Endodermal cell (in vitro differentiated cells): ENCODE data around the gene NBL1. TPM values are rescaled to one million over a fixed set of nuclear protein-coding genes. Genes with fewer than 3 reads are reported as not detected.

Source experiments
- DNase-seq: peaks from one replicate; pipeline ENCODE4 v3.0.0-alpha.2; 2017
- H3K27ac ChIP-seq: 2 replicates; pipeline ENCODE4 v1.5.1; 2013; ENCODE audit warnings: mild to moderate bottlenecking, low read depth, low read length, moderate library complexity
- H3K27me3 ChIP-seq: 2 replicates; pipeline ENCODE4 v1.6.1; 2013; ENCODE audit warnings: mild to moderate bottlenecking, low read length, moderate library complexity; ENCODE audit not compliant: insufficient read depth, control insufficient read depth, poor library complexity, severe bottlenecking
- H3K36me3 ChIP-seq: 2 replicates; pipeline ENCODE4 v1.7.0; 2013; ENCODE audit warnings: mild to moderate bottlenecking, low read length, moderate library complexity; ENCODE audit not compliant: control insufficient read depth, insufficient read depth
- H3K4me1 ChIP-seq: one replicate; pipeline ENCODE4 v1.7.0; 2013; ENCODE audit warnings: low read length; ENCODE audit not compliant: control insufficient read depth, insufficient read depth
- H3K4me3 ChIP-seq: 2 replicates; pipeline ENCODE4 v1.5.1; 2013; ENCODE audit warnings: mild to moderate bottlenecking, low read length, moderate library complexity
- H3K9ac ChIP-seq: 2 replicates; pipeline ENCODE4 v1.6.1; 2013; ENCODE audit warnings: mild to moderate bottlenecking, low read length, moderate library complexity; ENCODE audit not compliant: poor library complexity, severe bottlenecking; ENCODE audit errors: extremely low read depth
- H3K9me3 ChIP-seq: 2 replicates; pipeline ENCODE4 v1.6.1; 2013; ENCODE audit warnings: mild to moderate bottlenecking, low read length, moderate library complexity; ENCODE audit not compliant: control insufficient read depth
- H3K27ac Mint-ChIP-seq: 2 replicates; pipeline ENCODE4 v1.8.0; 2020; ENCODE audit warnings: mixed read lengths
- H3K27me3 Mint-ChIP-seq: 2 replicates; pipeline ENCODE4 v1.8.0; 2021; ENCODE audit warnings: mild to moderate bottlenecking, mixed read lengths; ENCODE audit not compliant: insufficient read depth
- H3K36me3 Mint-ChIP-seq: 2 replicates; pipeline ENCODE4 v1.8.0; 2020; ENCODE audit warnings: low read depth, mixed read lengths
- H3K4me1 Mint-ChIP-seq: 2 replicates; pipeline ENCODE4 v1.8.0; 2020; ENCODE audit warnings: mixed read lengths
- H3K4me3 Mint-ChIP-seq: 2 replicates; pipeline ENCODE4 v1.8.0; 2020; ENCODE audit warnings: mild to moderate bottlenecking, moderate library complexity, mixed read lengths
- H3K9me3 Mint-ChIP-seq: 2 replicates; pipeline ENCODE4 v1.8.0; 2020; ENCODE audit warnings: mild to moderate bottlenecking, mixed read lengths
- WGBS, 2 experiments: methylation state at CpG; one replicate each; pipeline versions ENCODE4 v1.1.5 to v1.1.7; 2013; ENCODE audit warnings: missing lambda C conversion rate in 2 of 2, mixed read lengths in 1 of 2; ENCODE audit not compliant: insufficient coverage in 1 of 2, insufficient read length in 1 of 2; 5-methylcytosine and 5-hydroxymethylcytosine counted together
- total RNA-seq, 2 donors: library from RNA; stranded (reverse); fragmentation: NEBNext Ultra II Directional in 1 of 2; extraction: Animal tissue kit (Norgen Biotek cat#: 25700) in 1 of 2; gene quantifications; 2 replicates in 1 of 2; 3 replicates in 1 of 2; pipeline ENCODE4 v1.2.1, GENCODE V29; 2021
- TF ChIP-seq, protein P1 (sequence below): fragments of 200-600 bp; sonication (generic); conservative IDR thresholded peaks from 2 replicates; pipeline ENCODE4 v1.5.0; 2021; ENCODE audit warnings: antibody characterized with exemption, mild to moderate bottlenecking

NBL1 gene
- total RNA-seq, 2 donors from 2014 or later: 13.7 to 32.4 TPM

- Mint-ChIP-seq H3K4me1 (peaks cover 2% of the 10 kb centered on the region), H3K9me3 (no peaks in the 10 kb centered on the region), H3K27me3 (peaks cover 67% of the 10 kb centered on the region), H3K27ac (no peak overlapping the region), H3K36me3 (no peaks in the 10 kb centered on the region), H3K4me3 (no peak overlapping the region)
- no peaks in the 10 kb centered on the region for H3K9me3 ChIP-seq
- TF ChIP-seq, protein P1, sequence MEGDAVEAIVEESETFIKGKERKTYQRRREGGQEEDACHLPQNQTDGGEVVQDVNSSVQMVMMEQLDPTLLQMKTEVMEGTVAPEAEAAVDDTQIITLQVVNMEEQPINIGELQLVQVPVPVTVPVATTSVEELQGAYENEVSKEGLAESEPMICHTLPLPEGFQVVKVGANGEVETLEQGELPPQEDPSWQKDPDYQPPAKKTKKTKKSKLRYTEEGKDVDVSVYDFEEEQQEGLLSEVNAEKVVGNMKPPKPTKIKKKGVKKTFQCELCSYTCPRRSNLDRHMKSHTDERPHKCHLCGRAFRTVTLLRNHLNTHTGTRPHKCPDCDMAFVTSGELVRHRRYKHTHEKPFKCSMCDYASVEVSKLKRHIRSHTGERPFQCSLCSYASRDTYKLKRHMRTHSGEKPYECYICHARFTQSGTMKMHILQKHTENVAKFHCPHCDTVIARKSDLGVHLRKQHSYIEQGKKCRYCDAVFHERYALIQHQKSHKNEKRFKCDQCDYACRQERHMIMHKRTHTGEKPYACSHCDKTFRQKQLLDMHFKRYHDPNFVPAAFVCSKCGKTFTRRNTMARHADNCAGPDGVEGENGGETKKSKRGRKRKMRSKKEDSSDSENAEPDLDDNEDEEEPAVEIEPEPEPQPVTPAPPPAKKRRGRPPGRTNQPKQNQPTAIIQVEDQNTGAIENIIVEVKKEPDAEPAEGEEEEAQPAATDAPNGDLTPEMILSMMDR: no peak
- no peaks in the 10 kb centered on the region for H3K4me1 ChIP-seq
- H3K36me3 ChIP-seq: no peaks in the 10 kb centered on the region
- H3K4me3 ChIP-seq: no peak overlapping the region
- 87 to 100% methylated on average over 2 to 3 of the region's 4 CpGs for WGBS, 2 experiments
- no peak overlapping the region for H3K9ac ChIP-seq
- no peak overlapping the region for H3K27ac ChIP-seq
- peaks cover 64% of the 10 kb centered on the region for H3K27me3 ChIP-seq
- DNase-seq: no peak
These were observed 26.7 kb downstream of the NBL1 start for GRCh38 chr1:19670787-19671186.

DNA sequence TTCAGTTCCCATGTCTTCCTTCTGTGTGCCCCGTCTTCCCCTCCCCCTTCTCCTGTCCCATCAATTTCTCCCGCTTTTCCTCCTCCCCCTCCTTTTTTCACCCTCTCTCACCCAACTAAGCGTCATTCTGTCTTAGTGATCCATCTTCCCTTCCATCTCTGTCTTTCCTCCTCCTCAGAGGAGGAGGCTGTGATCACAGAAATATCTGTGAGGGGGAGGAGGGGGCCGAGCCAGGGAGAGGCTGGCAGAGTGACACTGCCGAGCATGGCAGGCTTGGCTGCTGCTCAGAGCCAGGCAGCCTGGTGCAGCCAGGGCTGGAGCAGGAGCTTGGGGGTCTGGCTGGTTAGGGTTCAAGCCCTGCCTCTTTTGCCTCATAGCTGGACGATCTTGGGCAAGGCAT, 28.1 kb downstream of the NBL1 start:
- H3K4me3 Mint-ChIP-seq: no peak overlapping the region
- Histone ChIP-seq H3K4me1 (no peaks in the 10 kb centered on the region), H3K9ac (no peak overlapping the region), H3K9me3 (no peaks in the 10 kb centered on the region), H3K27ac (no peak overlapping the region), H3K36me3 (no peaks in the 10 kb centered on the region), H3K4me3 (no peak overlapping the region), H3K27me3 (peaks cover 61% of the 10 kb centered on the region)
- H3K27ac Mint-ChIP-seq: no peak overlapping the region
- WGBS, 2 experiments: 60 to 77% methylated on average over 1 to 6 of the region's 6 CpGs
- no peaks in the 10 kb centered on the region for H3K4me1 Mint-ChIP-seq
- no peak for DNase-seq
- peaks cover 64% of the 10 kb centered on the region for H3K27me3 Mint-ChIP-seq
- no peaks in the 10 kb centered on the region for H3K9me3 Mint-ChIP-seq
- TF ChIP-seq, protein P1: no peak
- no peaks in the 10 kb centered on the region for H3K36me3 Mint-ChIP-seq

- 60 to 66% methylated on average over 1 to 5 of the region's 5 CpGs for WGBS, 2 experiments
- H3K36me3 Mint-ChIP-seq: no peaks in the 10 kb centered on the region
- Histone ChIP-seq H3K27ac (no peak overlapping the region), H3K9me3 (no peaks in the 10 kb centered on the region), H3K4me1 (no peaks in the 10 kb centered on the region), H3K27me3 (peaks cover 36% of the 10 kb centered on the region), H3K36me3 (no peaks in the 10 kb centered on the region), H3K4me3 (no peak overlapping the region), H3K9ac (no peak overlapping the region)
- TF ChIP-seq, protein P1: no peak
- no peaks in the 10 kb centered on the region for H3K9me3 Mint-ChIP-seq
- DNase-seq: no peak
- no peak overlapping the region for H3K4me3 Mint-ChIP-seq
- H3K27ac Mint-ChIP-seq: no peak overlapping the region
- peaks cover 40% of the 10 kb centered on the region for H3K27me3 Mint-ChIP-seq
- H3K4me1 Mint-ChIP-seq: no peaks in the 10 kb centered on the region
These were observed 31.7 kb downstream of the NBL1 start for GRCh38 chr1:19675797-19676196.
